ENCODE data around the gene GPR108. TPM values are rescaled to one million over a fixed set of nuclear protein-coding genes. Genes with fewer than 3 reads are reported as not detected.

The GPR108 gene
- total and polyA plus RNA-seq, 2 of the 13 experiments (the other 11 are each of a cell fraction or from before 2014, with no cell fraction given), result 36.4 to 63.0 TPM

GRCh38 chr19:6730153-6730804 lies 7.1 kb downstream of the GPR108 start (continued):
- peak; percentile 36; the same call in 1 of the 2 replicates for TF ChIP-seq TFAP4 (IDR thresholded peaks at IDR 0.05; ENCODE audit: borderline replicate concordance, low read depth)
- TF ChIP-seq NFYC (CRISPR knock-in tag; IDR thresholded peaks at IDR 0.05), result 0 out of 2 replicates have a peak, but pooled peaks have one; percentile 27
- no peak for TF ChIP-seq KAT2B (IDR thresholded peaks at IDR 0.05; ENCODE audit: borderline replicate concordance, low read depth, low read length)
- TF ChIP-seq MAX (IDR thresholded peaks at IDR 0.05), result peak; percentile 55; the same call in 1 of the 2 replicates
- TF ChIP-seq NFE2L1 (CRISPR knock-in tag; IDR thresholded peaks at IDR 0.05; ENCODE audit: borderline replicate concordance), result no peak
- no peak for TF ChIP-seq FOXO4 (CRISPR knock-in tag; conservative IDR thresholded peaks at IDR 0.05)
- no peak for TF ChIP-seq BHLHE40 (IDR thresholded peaks at IDR 0.05; ENCODE audit: low read length)
- no peak for TF ChIP-seq ZFP90 (CRISPR knock-in tag; IDR thresholded peaks at IDR 0.05; ENCODE audit: borderline replicate concordance)
- no peak for TF ChIP-seq ZNF672 (CRISPR knock-in tag; IDR thresholded peaks at IDR 0.05)
- no peak for TF ChIP-seq ZNF83 (CRISPR knock-in tag; IDR thresholded peaks at IDR 0.05; ENCODE audit: borderline replicate concordance)
- no peak for TF ChIP-seq AGO1 (IDR thresholded peaks at IDR 0.05; ENCODE audit: low read depth, low read length, poor library complexity, severe bottlenecking)
- no peak for TF ChIP-seq BCLAF1 (IDR thresholded peaks at IDR 0.05)
- TF ChIP-seq TEF (CRISPR knock-in tag; IDR thresholded peaks at IDR 0.05), result no peak
- peak; percentile 63; the same call in 1 of the 2 replicates for TF ChIP-seq GATA4 (IDR thresholded peaks at IDR 0.05; ENCODE audit: borderline replicate concordance, low read depth)
- no peak for TF ChIP-seq AGO2 (optimal IDR thresholded peaks at IDR 0.05; ENCODE audit: low read depth, low read length)
- TF ChIP-seq ZNF569 (CRISPR knock-in tag; IDR thresholded peaks at IDR 0.05; ENCODE audit: borderline replicate concordance), result no peak
